ENCODE results near the gene CAMTA1. TPM values are rescaled to one million over a fixed set of nuclear protein-coding genes. Genes with fewer than 3 reads are reported as not detected.
"Not testable (repeated sequence)": the region's sequence is repeated elsewhere in the genome, so short reads cannot be mapped to it uniquely, and the experiment has no call there.

The CAMTA1 gene
- total RNA-seq, 1 experiment from 2014 or later, result 69.0 TPM

- DNase-seq (ENCODE audit: low read depth), result no peak
Measured at GRCh38 chr1:7140251-7140650, 355.0 kb downstream of the CAMTA1 start.

- no peak for DNase-seq (ENCODE audit: low read depth)
Measured at GRCh38 chr1:7145947-7146346, 360.7 kb downstream of the CAMTA1 start.

- DNase-seq (ENCODE audit: low read depth), result no peak
Measured at GRCh38 chr1:7146710-7147109, 361.5 kb downstream of the CAMTA1 start.

GRCh38 chr1:7147581-7148282 is 362.5 kb downstream of the CAMTA1 start:
- DNase-seq (ENCODE audit: low read depth), result not testable (repeated sequence)

GRCh38 chr1:7149080-7149838 is 364.0 kb downstream of the CAMTA1 start:
- no peak for DNase-seq (ENCODE audit: low read depth)

GRCh38 chr1:7150724-7151280 is 365.5 kb downstream of the CAMTA1 start:
- no peak for DNase-seq (ENCODE audit: low read depth)

GRCh38 chr1:7151978-7152377 is 366.7 kb downstream of the CAMTA1 start:
- DNase-seq (ENCODE audit: low read depth), result no peak

- no peak for DNase-seq (ENCODE audit: low read depth)
Measured at GRCh38 chr1:7152655-7153054, 367.4 kb downstream of the CAMTA1 start.

GRCh38 chr1:7153464-7153863 is 368.2 kb downstream of the CAMTA1 start:
- DNase-seq (ENCODE audit: low read depth), result no peak

GRCh38 chr1:7159116-7159781 is 374.0 kb downstream of the CAMTA1 start:
- no peak for DNase-seq (ENCODE audit: low read depth)

- DNase-seq (ENCODE audit: low read depth), result not testable (repeated sequence)
Measured at GRCh38 chr1:7168554-7168953, 383.3 kb downstream of the CAMTA1 start.

GRCh38 chr1:7171168-7171567 is 385.9 kb downstream of the CAMTA1 start:
- no peak for DNase-seq (ENCODE audit: low read depth)

GRCh38 chr1:7171574-7171973 is 386.3 kb downstream of the CAMTA1 start:
- no peak for DNase-seq (ENCODE audit: low read depth)

- DNase-seq (ENCODE audit: low read depth), result no peak
Measured at GRCh38 chr1:7172804-7173203, 387.6 kb downstream of the CAMTA1 start.

GRCh38 chr1:7174561-7174960 is 389.3 kb downstream of the CAMTA1 start:
- no peak for DNase-seq (ENCODE audit: low read depth)

GRCh38 chr1:7174980-7175906 is 390.0 kb downstream of the CAMTA1 start:
- no peak for DNase-seq (ENCODE audit: low read depth)

- no peak for DNase-seq (ENCODE audit: low read depth)
Measured at GRCh38 chr1:7177021-7177420, 391.8 kb downstream of the CAMTA1 start.

- no peak for DNase-seq (ENCODE audit: low read depth)
Measured at GRCh38 chr1:7177438-7178146, 392.3 kb downstream of the CAMTA1 start.

GRCh38 chr1:7178336-7178735 is 393.1 kb downstream of the CAMTA1 start:
- DNase-seq (ENCODE audit: low read depth), result no peak

- no peak for DNase-seq (ENCODE audit: low read depth)
Measured at GRCh38 chr1:7178741-7179140, 393.5 kb downstream of the CAMTA1 start.

All from LHCN-M2 (cell line).